K562 (cell line): ENCODE measurements around the gene CD24.

Experiments
- ZBTB33 ChIP-seq: sonication (generic); formaldehyde crosslinking; IDR thresholded peaks from 2 replicates; pipeline ENCODE4 v1.8.1; 2023; ENCODE audit warnings: mild to moderate bottlenecking, missing genetic modification reagents
- ZNF232 ChIP-seq: sonication (generic); formaldehyde crosslinking; IDR thresholded peaks from 2 replicates; pipeline ENCODE4 v1.8.0; 2022; ENCODE audit warnings: mild to moderate bottlenecking, missing genetic modification reagents

GRCh38 chr6:106922626-106923025, 51.9 kb downstream of the CD24 start:
- TF ChIP-seq ZNF232 (CRISPR knock-in tag) (no peak), ZBTB33 (CRISPR knock-in tag) (no peak)
